Neural cell (in vitro differentiated cells): ENCODE measurements around the gene POLE3. TPM values are rescaled to one million over a fixed set of nuclear protein-coding genes. Genes with fewer than 3 reads are reported as not detected.
"Not testable (repeated sequence)": the region's sequence is repeated elsewhere in the genome, so short reads cannot be mapped to it uniquely, and the experiment has no call there.

Source experiments
- H2AFZ ChIP-seq: fragments of 200-600, 300-800 bp; sonication (generic), shearing (Covaris generic); 2 replicates; pipeline ENCODE4 v1.6.0; 2014; ENCODE audit warnings: low read depth, mild to moderate bottlenecking, antibody characterized with exemption, low read length, moderate library complexity
- H3F3A ChIP-seq: fragments of 200-600 bp; shearing (Covaris generic); 2 replicates; pipeline ENCODE4 v1.6.1; 2016; ENCODE audit warnings: mild to moderate bottlenecking, moderate library complexity, mixed read lengths, antibody characterized with exemption, low read length; ENCODE audit not compliant: insufficient read depth, poor library complexity, severe bottlenecking
- H3K27ac ChIP-seq: fragments of 200-600, 300-800 bp; sonication (generic), shearing (Covaris generic); 2 replicates; pipeline ENCODE4 v1.5.1; 2014; ENCODE audit warnings: mild to moderate bottlenecking, low read length, moderate library complexity
- H3K27me3 ChIP-seq: fragments of 300-800, 200-600 bp; sonication (generic), shearing (Covaris generic); 2 replicates; pipeline ENCODE4 v1.6.0; 2014; ENCODE audit warnings: mild to moderate bottlenecking, low read depth, low read length, moderate library complexity; ENCODE audit not compliant: insufficient read depth
- H3K36me3 ChIP-seq: fragments of 300-800, 200-600 bp; sonication (generic), shearing (Covaris generic); 2 replicates; pipeline ENCODE4 v1.5.1; 2014; ENCODE audit warnings: mild to moderate bottlenecking, antibody characterized with exemption, low read length, moderate library complexity; ENCODE audit not compliant: insufficient read depth
- H3K4me2 ChIP-seq: fragments of 300-800, 200-600 bp; sonication (generic), shearing (Covaris generic); 2 replicates; pipeline ENCODE4 v1.6.0; 2014; ENCODE audit warnings: mild to moderate bottlenecking, low read length
- H3K4me3 ChIP-seq: fragments of 300-800, 200-600 bp; sonication (generic), shearing (Covaris generic); 2 replicates; pipeline ENCODE4 v1.5.1; 2014; ENCODE audit warnings: mild to moderate bottlenecking, low read length, moderate library complexity
- H3K79me2 ChIP-seq: fragments of 200-600 bp; shearing (Covaris generic); replicated peaks from 2 replicates; pipeline ENCODE4 v1.6.0; 2014; ENCODE audit warnings: mild to moderate bottlenecking, low read length, moderate library complexity; ENCODE audit not compliant: insufficient read depth
- H3K9ac ChIP-seq: fragments of 300-800, 200-600 bp; sonication (generic), shearing (Covaris generic); 2 replicates; pipeline ENCODE4 v1.6.1; 2016; ENCODE audit warnings: mild to moderate bottlenecking, low read length, mixed read lengths
- H3K9me2 ChIP-seq: fragments of 200-600 bp; shearing (Covaris generic); 2 replicates; pipeline ENCODE4 v1.6.1; 2016; ENCODE audit warnings: mild to moderate bottlenecking, low read length, mixed read lengths; ENCODE audit not compliant: insufficient read depth
- H3K9me3 ChIP-seq: fragments of 200-600, 300-800 bp; sonication (generic), shearing (Covaris generic); 2 replicates; pipeline ENCODE4 v1.6.1; 2016; ENCODE audit warnings: mild to moderate bottlenecking, mixed run types, low read length, moderate library complexity, mixed read lengths
- H4K20me1 ChIP-seq: fragments of 200-600 bp; shearing (Covaris generic); 2 replicates; pipeline ENCODE4 v1.6.1; 2016; ENCODE audit warnings: mild to moderate bottlenecking, mixed run types; ENCODE audit not compliant: insufficient read depth
- CTCF ChIP-seq: fragments of 450-650 bp; IDR thresholded peaks from 2 replicates; pipeline ENCODE4 v1.5.1; 2014; ENCODE audit warnings: antibody characterized with exemption, mild to moderate bottlenecking, moderate library complexity; ENCODE audit not compliant: poor library complexity, severe bottlenecking
- EP300 ChIP-seq: fragments of 450-650 bp; conservative IDR thresholded peaks from 2 replicates; pipeline ENCODE4 v1.6.1; 2014; ENCODE audit warnings: antibody characterized with exemption, mild to moderate bottlenecking, moderate library complexity; ENCODE audit not compliant: poor library complexity, severe bottlenecking
- EZH2 ChIP-seq: fragments of 200-600, 300-800 bp; shearing (Covaris generic), sonication (generic); IDR thresholded peaks from 2 replicates; pipeline ENCODE4 v1.6.1; 2014; ENCODE audit warnings: antibody characterized with exemption, low read length, borderline replicate concordance, mild to moderate bottlenecking; ENCODE audit not compliant: insufficient read depth, poor library complexity, severe bottlenecking
- MXI1 ChIP-seq: fragments of 450-650 bp; conservative IDR thresholded peaks from 2 replicates; pipeline ENCODE4 v1.6.1; 2014; ENCODE audit warnings: antibody characterized with exemption, mild to moderate bottlenecking; ENCODE audit not compliant: poor library complexity, severe bottlenecking
- POLR2AphosphoS5 ChIP-seq: IDR thresholded peaks from 2 replicates; pipeline ENCODE4 v1.6.1; 2012
- RAD21 ChIP-seq: fragments of 450-650 bp; conservative IDR thresholded peaks from 2 replicates; pipeline ENCODE4 v1.6.1; 2014; ENCODE audit warnings: antibody characterized with exemption, mild to moderate bottlenecking, moderate library complexity
- REST ChIP-seq: IDR thresholded peaks from 2 replicates; pipeline ENCODE4 v1.6.1; 2012; ENCODE audit warnings: borderline replicate concordance
- SMC3 ChIP-seq: fragments of 450-650 bp; conservative IDR thresholded peaks from 2 replicates; pipeline ENCODE4 v1.6.1; 2014; ENCODE audit warnings: antibody characterized with exemption, mild to moderate bottlenecking, moderate library complexity; ENCODE audit not compliant: poor library complexity
- TAF1 ChIP-seq: IDR thresholded peaks from 2 replicates; pipeline ENCODE4 v1.6.1; 2012; ENCODE audit warnings: low read depth
- polyA plus RNA-seq: library from polyadenylated mRNA; depleted of rRNA; stranded (reverse); fragments of >200 nt; gene quantifications from 2 replicates; pipeline ENCODE4 v1.2.3, GENCODE V29; 2014

POLE3 gene
- polyA plus RNA-seq, 1 donor from 2014 or later: 99.8 TPM

GRCh38 chr9:113381909-113382411 lies 28.5 kb downstream of the POLE3 start:
- TF ChIP-seq POLR2AphosphoS5 (no peak), SMC3 (no peak), RAD21 (no peak), MXI1 (no peak), REST (no peak), TAF1 (no peak), EP300 (no peak), EZH2 (no peak), CTCF (no peak)
- Histone ChIP-seq H3K4me2 (no peak overlapping the region), H3K27ac (no peak overlapping the region), H3K27me3 (no peaks in the 10 kb centered on the region), H2AFZ (no peak overlapping the region), H3F3A (no peaks in the 10 kb centered on the region), H3K9me2 (no peaks in the 10 kb centered on the region), H3K4me3 (no peak overlapping the region), H3K36me3 (no peaks in the 10 kb centered on the region), H3K9me3 (no peaks in the 10 kb centered on the region), H3K79me2 (no peaks in the 10 kb centered on the region), H4K20me1 (no peaks in the 10 kb centered on the region), H3K9ac (no peak overlapping the region)

- H3K9ac ChIP-seq, H3F3A ChIP-seq, H3K27ac ChIP-seq, H3K4me2 ChIP-seq, H3K4me3 ChIP-seq, H2AFZ ChIP-seq, H3K36me3 ChIP-seq, H3K79me2 ChIP-seq, H3K27me3 ChIP-seq, H4K20me1 ChIP-seq, H3K9me2 ChIP-seq, H3K9me3 ChIP-seq: not testable (repeated sequence)
These were observed 29.0 kb downstream of the POLE3 start for GRCh38 chr9:113381441-113381840.

- Histone ChIP-seq H3K4me2 (no peak overlapping the region), H3K79me2 (no peaks in the 10 kb centered on the region), H3F3A (no peaks in the 10 kb centered on the region), H3K27ac (no peak overlapping the region), H3K9me3 (no peaks in the 10 kb centered on the region), H2AFZ (no peak overlapping the region), H3K36me3 (no peaks in the 10 kb centered on the region), H4K20me1 (no peaks in the 10 kb centered on the region), H3K9ac (no peak overlapping the region), H3K27me3 (no peaks in the 10 kb centered on the region), H3K4me3 (no peak overlapping the region), H3K9me2 (no peaks in the 10 kb centered on the region)
- TF ChIP-seq EP300 (no peak), EZH2 (no peak), MXI1 (no peak), CTCF (no peak), POLR2AphosphoS5 (no peak), SMC3 (no peak), REST (no peak), RAD21 (no peak), TAF1 (no peak)
These were observed 29.6 kb downstream of the POLE3 start for GRCh38 chr9:113380869-113381378.
